ENCODE results near the gene PGD. TPM values are rescaled to one million over a fixed set of nuclear protein-coding genes. Genes with fewer than 3 reads are reported as not detected.

The PGD gene
- total RNA-seq, 4 donors from 2014 or later = 38.8 to 70.5 (median 53.2) TPM

DNA sequence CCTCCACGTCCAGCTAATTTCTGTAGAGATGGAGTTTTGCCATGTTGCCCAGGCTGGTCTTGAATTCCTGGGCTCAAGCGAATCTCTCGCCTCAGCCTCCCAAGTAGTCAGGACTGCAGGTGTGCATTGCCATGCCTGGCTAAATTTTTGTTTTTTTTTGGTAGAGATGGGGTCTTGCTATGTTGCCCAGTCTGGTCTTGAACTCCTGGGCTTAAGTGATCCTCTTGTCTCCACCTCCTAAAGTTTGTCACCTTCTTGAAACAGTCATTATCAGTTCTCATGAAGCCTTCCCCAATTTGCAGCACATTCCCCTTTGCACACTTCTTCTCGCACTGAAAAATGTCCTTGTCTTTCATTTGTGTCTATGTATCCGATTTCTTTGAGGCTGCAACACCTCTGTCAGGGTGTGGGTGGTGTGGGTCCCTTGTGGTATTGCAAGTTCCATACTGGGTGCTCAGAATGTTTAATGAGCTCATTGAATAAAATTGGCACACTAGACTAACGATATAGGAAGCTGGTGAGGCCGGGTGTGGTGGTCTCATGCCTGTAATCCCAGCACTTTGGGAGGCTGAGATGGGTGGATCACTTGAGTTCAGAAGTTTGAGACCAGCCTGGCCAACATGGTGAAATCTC lies 48.0 kb downstream of the PGD start:
- DNase-seq (ENCODE audit: low spot score in 2 of 2) = no peak
- intact Hi-C loops (cut with DNase I; ENCODE audit: low total_unique reads) = no loop called here
- TF ChIP-seq, protein P1, sequence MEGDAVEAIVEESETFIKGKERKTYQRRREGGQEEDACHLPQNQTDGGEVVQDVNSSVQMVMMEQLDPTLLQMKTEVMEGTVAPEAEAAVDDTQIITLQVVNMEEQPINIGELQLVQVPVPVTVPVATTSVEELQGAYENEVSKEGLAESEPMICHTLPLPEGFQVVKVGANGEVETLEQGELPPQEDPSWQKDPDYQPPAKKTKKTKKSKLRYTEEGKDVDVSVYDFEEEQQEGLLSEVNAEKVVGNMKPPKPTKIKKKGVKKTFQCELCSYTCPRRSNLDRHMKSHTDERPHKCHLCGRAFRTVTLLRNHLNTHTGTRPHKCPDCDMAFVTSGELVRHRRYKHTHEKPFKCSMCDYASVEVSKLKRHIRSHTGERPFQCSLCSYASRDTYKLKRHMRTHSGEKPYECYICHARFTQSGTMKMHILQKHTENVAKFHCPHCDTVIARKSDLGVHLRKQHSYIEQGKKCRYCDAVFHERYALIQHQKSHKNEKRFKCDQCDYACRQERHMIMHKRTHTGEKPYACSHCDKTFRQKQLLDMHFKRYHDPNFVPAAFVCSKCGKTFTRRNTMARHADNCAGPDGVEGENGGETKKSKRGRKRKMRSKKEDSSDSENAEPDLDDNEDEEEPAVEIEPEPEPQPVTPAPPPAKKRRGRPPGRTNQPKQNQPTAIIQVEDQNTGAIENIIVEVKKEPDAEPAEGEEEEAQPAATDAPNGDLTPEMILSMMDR (IDR thresholded peaks at IDR 0.05) = no peak
- TF ChIP-seq POLR2A (IDR thresholded peaks at IDR 0.05) = no peak
- 97% methylated on average over 7 of the region's 7 CpGs for WGBS, 2 donors
- H3K4me3 ChIP-seq (ENCODE audit: low read depth, poor library complexity, severe bottlenecking) = no peak overlapping the region

DNA sequence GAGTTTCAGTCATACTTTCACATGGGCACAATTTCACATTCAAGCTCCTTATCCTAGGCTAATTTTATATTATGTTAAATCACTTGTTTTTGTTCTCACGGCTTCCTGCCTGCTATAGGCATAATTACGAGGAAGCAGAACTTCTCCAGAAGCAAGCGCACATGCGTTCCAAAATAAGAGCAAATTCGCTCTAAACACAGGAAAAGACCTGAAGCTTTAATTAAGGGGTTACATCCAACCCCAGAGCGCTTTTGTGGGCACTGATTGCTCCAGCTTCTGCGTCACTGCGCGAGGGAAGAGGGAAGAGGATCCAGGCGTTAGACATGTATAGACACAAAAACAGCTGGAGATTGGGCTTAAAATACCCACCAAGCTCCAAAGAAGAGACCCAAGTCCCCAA lies 50.9 kb downstream of the PGD start, which contains the start of gene CORT:
CORT (plus strand) TSS at position 281 of the 400 bp plus-strand sequence. CDS start 193 bp downstream, outside the sequence.
- WGBS, 2 donors = 86 to 92% methylated on average over 10 of the region's 10 CpGs
- no peak for DNase-seq (ENCODE audit: low spot score in 2 of 2)
- intact Hi-C loops (cut with DNase I; ENCODE audit: low total_unique reads) = no loop called here
- no peak for TF ChIP-seq POLR2A (IDR thresholded peaks at IDR 0.05)
- no peak within 1 kb of the TSS for H3K4me3 ChIP-seq (ENCODE audit: low read depth, poor library complexity, severe bottlenecking)

DNA sequence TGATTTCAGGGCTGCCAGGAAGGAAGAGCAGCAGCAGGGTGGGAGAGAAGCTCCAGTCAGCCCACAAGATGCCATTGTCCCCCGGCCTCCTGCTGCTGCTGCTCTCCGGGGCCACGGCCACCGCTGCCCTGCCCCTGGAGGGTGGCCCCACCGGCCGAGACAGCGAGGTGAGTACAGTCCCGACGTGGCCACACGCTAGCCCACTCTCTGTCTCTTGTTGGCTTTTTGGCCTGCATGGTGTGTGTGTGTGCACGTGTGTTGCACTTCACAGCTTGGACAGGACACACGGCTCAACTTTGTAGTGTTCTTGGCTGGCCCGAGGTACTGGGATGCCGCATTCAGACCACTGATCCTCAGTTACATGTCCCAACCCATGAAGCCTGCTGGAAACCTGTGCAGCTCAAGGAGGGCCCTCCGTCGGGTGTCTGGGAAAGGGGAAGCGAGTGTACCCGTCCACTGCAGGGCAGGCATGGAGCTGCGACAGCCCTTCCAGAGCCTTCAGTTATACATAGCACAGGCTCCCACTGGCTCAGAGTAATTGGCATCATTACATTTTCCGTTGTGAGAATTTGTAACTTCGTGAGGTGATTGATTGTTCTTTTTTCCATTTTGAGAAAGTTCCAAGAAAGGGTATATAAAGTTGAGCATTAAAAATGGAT lies 51.4 kb downstream of the PGD start:
- no peak overlapping the region for H3K4me3 ChIP-seq (ENCODE audit: low read depth, poor library complexity, severe bottlenecking)
- intact Hi-C loops (cut with DNase I; ENCODE audit: low total_unique reads) = no loop called here
- TF ChIP-seq POLR2A (IDR thresholded peaks at IDR 0.05) = no peak
- TF ChIP-seq, protein P1 (IDR thresholded peaks at IDR 0.05) = no peak
- 81 to 84% methylated on average over 18 to 21 of the region's 21 CpGs for WGBS, 2 donors
- no peak for DNase-seq (ENCODE audit: low spot score in 2 of 2)

DNA sequence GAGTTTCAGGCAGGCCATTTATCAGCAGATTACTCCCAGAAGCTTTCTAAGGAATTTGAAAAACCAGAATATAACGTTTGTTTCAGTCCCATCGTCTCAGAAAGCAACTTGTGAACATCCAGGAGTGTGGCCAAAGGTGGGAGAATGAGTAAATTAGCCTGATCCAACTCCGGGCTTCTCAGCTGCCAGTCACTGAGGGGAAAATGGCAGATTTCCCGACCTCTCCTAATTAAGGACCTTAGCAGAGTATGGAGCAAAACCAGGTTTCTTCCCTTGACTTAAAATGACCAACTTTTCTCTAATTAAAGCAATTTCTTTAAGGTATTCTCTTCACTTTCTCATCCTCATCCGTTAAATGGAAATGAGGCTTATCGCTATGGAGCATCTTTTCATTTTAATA lies 52.0 kb downstream of the PGD start:
- H3K4me3 ChIP-seq (ENCODE audit: low read depth, poor library complexity, severe bottlenecking) = no peak overlapping the region
- intact Hi-C loops (cut with DNase I; ENCODE audit: low total_unique reads) = no loop called here
- 21 to 27% methylated on average over 6 of the region's 6 CpGs for WGBS, 2 donors
- TF ChIP-seq, protein P1 (IDR thresholded peaks at IDR 0.05) = no peak
- no peak for TF ChIP-seq POLR2A (IDR thresholded peaks at IDR 0.05)
- no peak for DNase-seq (ENCODE audit: low spot score in 2 of 2)

DNA sequence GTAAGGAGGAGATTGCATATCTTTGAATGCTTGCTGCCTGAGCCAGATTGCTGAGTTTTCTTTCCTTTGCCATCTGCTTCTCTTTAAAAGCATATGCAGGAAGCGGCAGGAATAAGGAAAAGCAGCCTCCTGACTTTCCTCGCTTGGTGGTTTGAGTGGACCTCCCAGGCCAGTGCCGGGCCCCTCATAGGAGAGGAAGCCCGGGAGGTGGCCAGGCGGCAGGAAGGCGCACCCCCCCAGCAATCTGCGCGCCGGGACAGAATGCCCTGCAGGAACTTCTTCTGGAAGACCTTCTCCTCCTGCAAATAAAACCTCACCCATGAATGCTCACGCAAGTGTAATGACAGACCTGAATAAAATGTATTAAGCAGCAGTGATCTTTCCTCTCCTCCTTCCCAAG lies 52.4 kb downstream of the PGD start:
- 3 to 7% methylated on average over 10 of the region's 10 CpGs for WGBS, 2 donors
- intact Hi-C loops (cut with DNase I; ENCODE audit: low total_unique reads) = no loop called here
- DNase-seq (ENCODE audit: low spot score in 2 of 2) = no peak
- TF ChIP-seq, protein P1 (IDR thresholded peaks at IDR 0.05) = no peak
- TF ChIP-seq POLR2A (IDR thresholded peaks at IDR 0.05) = no peak
- no peak overlapping the region for H3K4me3 ChIP-seq (ENCODE audit: low read depth, poor library complexity, severe bottlenecking)

DNA sequence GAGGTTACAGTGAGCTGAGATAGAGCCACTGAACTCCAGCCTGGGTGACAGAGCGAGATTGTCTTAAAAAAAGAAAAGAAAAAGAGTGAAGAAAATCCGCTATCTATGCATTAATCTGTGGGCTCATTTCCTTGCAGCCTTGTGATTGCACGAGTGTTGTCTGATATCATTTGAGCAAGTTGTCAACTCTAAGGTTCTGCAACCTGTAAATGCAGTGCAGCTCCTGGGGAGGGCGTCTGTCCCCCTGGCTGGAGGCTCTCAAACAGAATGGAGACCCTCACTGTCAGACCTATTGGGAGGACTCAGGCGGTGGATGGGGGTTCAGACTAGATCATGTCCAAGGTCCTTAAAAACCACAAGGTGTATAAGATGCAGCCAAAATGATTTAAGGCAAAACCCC lies 57.2 kb downstream of the PGD start:
- no peak for DNase-seq (ENCODE audit: low spot score in 2 of 2)
- TF ChIP-seq, protein P1 (IDR thresholded peaks at IDR 0.05) = no peak
- TF ChIP-seq POLR2A (IDR thresholded peaks at IDR 0.05) = no peak
- no peak overlapping the region for H3K4me3 ChIP-seq (ENCODE audit: low read depth, poor library complexity, severe bottlenecking)
- WGBS, 2 donors = 60 to 66% methylated on average over 5 of the region's 5 CpGs
- intact Hi-C loops (cut with DNase I; ENCODE audit: low total_unique reads) = no loop called here

Data from lower leg skin (tissue), 4 donors.